ENCODE results near the gene MOGAT3. TPM values are rescaled to one million over a fixed set of nuclear protein-coding genes. Genes with fewer than 3 reads are reported as not detected.

Gene MOGAT3
- total and polyA plus RNA-seq, 2 experiments from 2014 or later = 0.44 TPM; not detected in 1

- peak overlapping the region; percentile 77 for H3K4me2 ChIP-seq
- Mint-ChIP-seq H3K27me3 (ENCODE audit: insufficient read depth, low read depth, poor library complexity) (peaks cover 14% of the 10 kb centered on the region), H3K27ac (no peak overlapping the region), H3K4me3 (peak overlapping the region; percentile 97), H3K36me3 (ENCODE audit: low read depth) (peaks cover 5% of the 10 kb centered on the region), H3K4me1 (peaks cover 20% of the 10 kb centered on the region; the same call in 2 of the 3 replicates), H3K9me3 (no peaks in the 10 kb centered on the region)
- H3F3A ChIP-seq (replicated peaks; ENCODE audit: low read depth) = 0 out of 2 replicates have a peak, but pooled peaks cover 3% of the 10 kb centered on the region
- peak overlapping the region; percentile 66; the same call in 1 of the 2 replicates for H2AFZ ChIP-seq
- H3K27ac ChIP-seq (ENCODE audit: low read depth) = no peak overlapping the region
- peak; percentile 58 for DNase-seq (ENCODE audit: low spot score)
- H3K36me3 ChIP-seq (ENCODE audit: insufficient read depth) = no peaks in the 10 kb centered on the region
- no peak for TF ChIP-seq NANOG (IDR thresholded peaks at IDR 0.05; ENCODE audit: borderline replicate concordance)
- no peak for TF ChIP-seq EZH2 (IDR thresholded peaks at IDR 0.05; ENCODE audit: low read depth, unreplicated experiment)
- no peak for TF ChIP-seq POLR2AphosphoS5 (IDR thresholded peaks at IDR 0.05; ENCODE audit: low read depth)
- TF ChIP-seq EZH2phosphoT487 (IDR thresholded peaks at IDR 0.05; ENCODE audit: unreplicated experiment) = no peak
- no peak for TF ChIP-seq STAT1 (IDR thresholded peaks at IDR 0.05; ENCODE audit: unreplicated experiment)
- TF ChIP-seq ZNF462 (CRISPR knock-in tag; IDR thresholded peaks at IDR 0.05) = no peak
- TF ChIP-seq ETS1 (IDR thresholded peaks at IDR 0.05) = no peak
- TF ChIP-seq REST (IDR thresholded peaks at IDR 0.05; ENCODE audit: unreplicated experiment) = no peak
- TF ChIP-seq CTCF (conservative IDR thresholded peaks at IDR 0.05; ENCODE audit: low read depth in 2 of 2) = no peak
- TF ChIP-seq ZNF331 (CRISPR knock-in tag; IDR thresholded peaks at IDR 0.05; ENCODE audit: low read depth) = no peak
- no peaks in the 10 kb centered on the region for H3K9me2 ChIP-seq (ENCODE audit: insufficient read depth)
- 0 out of 2 replicates have a peak, but pooled peaks cover 4% of the 10 kb centered on the region for H4K20me1 ChIP-seq (replicated peaks; ENCODE audit: insufficient read depth)
- ATAC-seq = peak; percentile 37
- peaks cover 12% of the 10 kb centered on the region for H3K4me1 ChIP-seq (ENCODE audit: insufficient read depth)
- peaks cover 32% of the 10 kb centered on the region for H3K79me2 ChIP-seq (replicated peaks; ENCODE audit: insufficient read depth)
- no peaks in the 10 kb centered on the region for H3K27me3 ChIP-seq (ENCODE audit: insufficient read depth)
- H3K4me3 ChIP-seq = peak overlapping the region; percentile 64
These were observed 16.1 kb upstream of the MOGAT3 start for GRCh38 chr7:101216860-101217387.
